SJSA1 (cell line): Measurements from ENCODE around the gene IL17RB. TPM values are rescaled to one million over a fixed set of nuclear protein-coding genes. Genes with fewer than 3 reads are reported as not detected.

Source experiments
- DNase-seq, 2 experiments: peaks; one replicate each; pipeline ENCODE4 v3.0.0-alpha.2; 2015 to 2020; ENCODE audit warnings: low spot score in 2 of 2, low read depth in 1 of 2
- H3K27ac ChIP-seq: fragments of 250-450 bp; sonication (Bioruptor Pico); 2 replicates; pipeline ENCODE4 v1.5.1; 2020; ENCODE audit warnings: mild to moderate bottlenecking, moderate library complexity
- H3K27me3 ChIP-seq: fragments of 250-450 bp; sonication (Bioruptor Pico); replicated peaks from 2 replicates; pipeline ENCODE4 v1.5.1; 2020; ENCODE audit warnings: mild to moderate bottlenecking, moderate library complexity
- H3K36me3 ChIP-seq: fragments of 250-450 bp; sonication (Bioruptor Pico); 2 replicates; pipeline ENCODE4 v1.5.1; 2020; ENCODE audit warnings: mild to moderate bottlenecking
- H3K4me1 ChIP-seq: fragments of 250-450 bp; sonication (Bioruptor Pico); replicated peaks from 2 replicates; pipeline ENCODE4 v1.6.1; 2021; ENCODE audit warnings: mild to moderate bottlenecking
- H3K4me3 ChIP-seq: fragments of 250-450 bp; sonication (Bioruptor Pico); 2 replicates; pipeline ENCODE4 v1.5.1; 2020; ENCODE audit warnings: mild to moderate bottlenecking
- H3K9me3 ChIP-seq: fragments of 250-450 bp; sonication (Bioruptor Pico); replicated peaks from 2 replicates; pipeline ENCODE4 v1.5.1; 2020; ENCODE audit warnings: mild to moderate bottlenecking
- total RNA-seq: library from RNA; depleted of rRNA; stranded (reverse); fragments of >200 nt; shearing (Covaris generic); gene quantifications from 2 replicates; pipeline ENCODE4 v1.2.3, GENCODE V29; 2014

IL17RB gene
- total RNA-seq, 1 experiment from 2014 or later = not detected

- Histone ChIP-seq H3K36me3 (no peaks in the 10 kb centered on the region), H3K9me3 (no peaks in the 10 kb centered on the region), H3K27ac (no peak overlapping the region), H3K4me1 (peaks cover 11% of the 10 kb centered on the region), H3K4me3 (peak overlapping the region; percentile 36), H3K27me3 (peaks cover 34% of the 10 kb centered on the region)
- peak in 1 of 2 experiments; percentile 3 for DNase-seq
Observed at GRCh38 chr3:53845103-53845880, 1.1 kb upstream of the IL17RB start.

- H3K4me1 ChIP-seq = peaks cover 11% of the 10 kb centered on the region
- peak overlapping the region; percentile 36 for H3K4me3 ChIP-seq
- H3K27ac ChIP-seq = no peak overlapping the region
- no peak for DNase-seq
- no peaks in the 10 kb centered on the region for H3K36me3 ChIP-seq
- H3K27me3 ChIP-seq = peaks cover 34% of the 10 kb centered on the region
- no peaks in the 10 kb centered on the region for H3K9me3 ChIP-seq
Observed at GRCh38 chr3:53845881-53846133, 561 bp upstream of the IL17RB start.

GRCh38 chr3:53846851-53847155, 435 bp downstream of the IL17RB start:
- no peak overlapping the region for H3K4me3 ChIP-seq
- no peaks in the 10 kb centered on the region for H3K36me3 ChIP-seq
- DNase-seq = no peak
- H3K9me3 ChIP-seq = no peaks in the 10 kb centered on the region
- H3K4me1 ChIP-seq = peaks cover 11% of the 10 kb centered on the region
- peaks cover 34% of the 10 kb centered on the region for H3K27me3 ChIP-seq
- H3K27ac ChIP-seq = no peak overlapping the region

- DNase-seq = no peak
- H3K4me3 ChIP-seq = no peak overlapping the region
- H3K27me3 ChIP-seq = peaks cover 30% of the 10 kb centered on the region
- H3K4me1 ChIP-seq = peaks cover 11% of the 10 kb centered on the region
- no peaks in the 10 kb centered on the region for H3K9me3 ChIP-seq
- no peak overlapping the region for H3K27ac ChIP-seq
- no peaks in the 10 kb centered on the region for H3K36me3 ChIP-seq
Observed at GRCh38 chr3:53849916-53850315, 3.5 kb downstream of the IL17RB start.

GRCh38 chr3:53850895-53851294, 4.5 kb downstream of the IL17RB start:
- no peak overlapping the region for H3K27ac ChIP-seq
- no peak for DNase-seq
- H3K9me3 ChIP-seq = no peaks in the 10 kb centered on the region
- peaks cover 8% of the 10 kb centered on the region for H3K4me1 ChIP-seq
- peaks cover 20% of the 10 kb centered on the region for H3K27me3 ChIP-seq
- no peak overlapping the region for H3K4me3 ChIP-seq
- no peaks in the 10 kb centered on the region for H3K36me3 ChIP-seq

GRCh38 chr3:53856964-53857363, 10.6 kb downstream of the IL17RB start:
- Histone ChIP-seq H3K27me3 (no peaks in the 10 kb centered on the region), H3K36me3 (peaks cover 10% of the 10 kb centered on the region; the same call in 1 of the 2 replicates), H3K27ac (no peak overlapping the region), H3K4me3 (no peak overlapping the region), H3K4me1 (no peaks in the 10 kb centered on the region), H3K9me3 (no peaks in the 10 kb centered on the region)
- DNase-seq = no peak

- H3K4me3 ChIP-seq = no peak overlapping the region
- H3K9me3 ChIP-seq = no peaks in the 10 kb centered on the region
- no peak overlapping the region for H3K27ac ChIP-seq
- H3K36me3 ChIP-seq = peaks cover 15% of the 10 kb centered on the region
- no peaks in the 10 kb centered on the region for H3K4me1 ChIP-seq
- no peak for DNase-seq
- H3K27me3 ChIP-seq = no peaks in the 10 kb centered on the region
Observed at GRCh38 chr3:53858096-53858741, 11.9 kb downstream of the IL17RB start.

- Histone ChIP-seq H3K36me3 (peaks cover 15% of the 10 kb centered on the region), H3K27ac (no peak overlapping the region), H3K4me3 (no peak overlapping the region), H3K4me1 (no peaks in the 10 kb centered on the region), H3K27me3 (no peaks in the 10 kb centered on the region), H3K9me3 (no peaks in the 10 kb centered on the region)
- DNase-seq = no peak
Observed at GRCh38 chr3:53859178-53859577, 12.8 kb downstream of the IL17RB start.

GRCh38 chr3:53860196-53860595, 13.8 kb downstream of the IL17RB start:
- Histone ChIP-seq H3K9me3 (no peaks in the 10 kb centered on the region), H3K27ac (no peak overlapping the region), H3K4me3 (no peak overlapping the region), H3K4me1 (no peaks in the 10 kb centered on the region), H3K36me3 (peaks cover 15% of the 10 kb centered on the region), H3K27me3 (no peaks in the 10 kb centered on the region)
- no peak for DNase-seq

- Histone ChIP-seq H3K36me3 (peaks cover 19% of the 10 kb centered on the region), H3K9me3 (no peaks in the 10 kb centered on the region), H3K27ac (no peak overlapping the region), H3K4me3 (no peak overlapping the region), H3K4me1 (no peaks in the 10 kb centered on the region), H3K27me3 (no peaks in the 10 kb centered on the region)
- no peak for DNase-seq
Observed at GRCh38 chr3:53862241-53862640, 15.9 kb downstream of the IL17RB start.

GRCh38 chr3:53863145-53863544, 16.8 kb downstream of the IL17RB start:
- H3K4me3 ChIP-seq = no peak overlapping the region
- no peaks in the 10 kb centered on the region for H3K4me1 ChIP-seq
- no peaks in the 10 kb centered on the region for H3K9me3 ChIP-seq
- no peak for DNase-seq
- no peak overlapping the region for H3K27ac ChIP-seq
- no peaks in the 10 kb centered on the region for H3K27me3 ChIP-seq
- H3K36me3 ChIP-seq = peaks cover 24% of the 10 kb centered on the region

GRCh38 chr3:53865732-53866499, 19.5 kb downstream of the IL17RB start:
- no peak for DNase-seq
- no peak overlapping the region for H3K27ac ChIP-seq
- no peaks in the 10 kb centered on the region for H3K27me3 ChIP-seq
- no peaks in the 10 kb centered on the region for H3K4me1 ChIP-seq
- no peak overlapping the region for H3K4me3 ChIP-seq
- H3K9me3 ChIP-seq = no peaks in the 10 kb centered on the region
- peaks cover 45% of the 10 kb centered on the region for H3K36me3 ChIP-seq

- H3K4me1 ChIP-seq = peaks cover 11% of the 10 kb centered on the region
- H3K27me3 ChIP-seq = no peaks in the 10 kb centered on the region
- H3K27ac ChIP-seq = peak overlapping the region; percentile 81; the same call in 1 of the 2 replicates
- peaks cover 73% of the 10 kb centered on the region for H3K36me3 ChIP-seq
- H3K9me3 ChIP-seq = no peaks in the 10 kb centered on the region
- peak in 1 of 2 experiments; percentile 7 for DNase-seq
- peak overlapping the region; percentile 96 for H3K4me3 ChIP-seq
Observed at GRCh38 chr3:53880396-53881345, 34.3 kb downstream of the IL17RB start.
